ENCODE results near the gene MYH11. TPM values are rescaled to one million over a fixed set of nuclear protein-coding genes. Genes with fewer than 3 reads are reported as not detected.
"Not testable (repeated sequence)": the region's sequence is repeated elsewhere in the genome, so short reads cannot be mapped to it uniquely, and the experiment has no call there.

Gene MYH11
- total RNA-seq, 1 donor from 2014 or later = 102 TPM

GRCh38 chr16:15796885-15797284 lies 59.9 kb downstream of the MYH11 start:
- no peaks in the 10 kb centered on the region for H3K27me3 ChIP-seq (ENCODE audit: low read depth)
- H3K27ac ChIP-seq = no peak overlapping the region
- no peak for TF ChIP-seq CTCF (IDR thresholded peaks at IDR 0.05)
- peaks cover 7% of the 10 kb centered on the region for H3K9me3 ChIP-seq
- DNase-seq = no peak
- intact Hi-C loops (cut with DNase I) = no loop called here
- H3K36me3 ChIP-seq = no peaks in the 10 kb centered on the region
- H3K4me1 ChIP-seq = peaks cover 6% of the 10 kb centered on the region
- no peak overlapping the region for H3K4me3 ChIP-seq
- ATAC-seq = no peak

- Histone ChIP-seq H3K4me3 (no peak overlapping the region), H3K36me3 (no peaks in the 10 kb centered on the region), H3K27ac (no peak overlapping the region), H3K9me3 (peaks cover 7% of the 10 kb centered on the region), H3K27me3 (ENCODE audit: low read depth) (no peaks in the 10 kb centered on the region), H3K4me1 (peaks cover 6% of the 10 kb centered on the region)
- DNase-seq = no peak
- intact Hi-C loops (cut with DNase I) = no loop called here
- no peak for TF ChIP-seq CTCF (IDR thresholded peaks at IDR 0.05)
- no peak for ATAC-seq
Measured at GRCh38 chr16:15795615-15796014, 61.2 kb downstream of the MYH11 start.

- Histone ChIP-seq H3K9me3 (peaks cover 7% of the 10 kb centered on the region), H3K4me3 (no peak overlapping the region), H3K36me3 (no peaks in the 10 kb centered on the region), H3K27me3 (ENCODE audit: low read depth) (no peaks in the 10 kb centered on the region), H3K27ac (no peak overlapping the region), H3K4me1 (peaks cover 6% of the 10 kb centered on the region)
- TF ChIP-seq CTCF (IDR thresholded peaks at IDR 0.05) = no peak
- DNase-seq (no peak), ATAC-seq (no peak)
- intact Hi-C loops (cut with DNase I) = no loop called here
Measured at GRCh38 chr16:15792563-15792971, 64.3 kb downstream of the MYH11 start.

GRCh38 chr16:15790458-15790857 lies 66.4 kb downstream of the MYH11 start:
- no peak overlapping the region for H3K27ac ChIP-seq

GRCh38 chr16:15789816-15790215 lies 67.0 kb downstream of the MYH11 start:
- intact Hi-C loops (cut with DNase I); H3K27ac ChIP-seq; H3K36me3 ChIP-seq; DNase-seq; H3K4me1 ChIP-seq; H3K4me3 ChIP-seq; H3K27me3 ChIP-seq (ENCODE audit: low read depth); ATAC-seq; H3K9me3 ChIP-seq: not testable (repeated sequence)

More at GRCh38 chr16:15790458-15790857, 66.4 kb downstream of the MYH11 start:
- ATAC-seq = no peak
- intact Hi-C loops (cut with DNase I) = no loop called here
- peaks cover 6% of the 10 kb centered on the region for H3K4me1 ChIP-seq
- H3K27me3 ChIP-seq (ENCODE audit: low read depth) = no peaks in the 10 kb centered on the region
- H3K36me3 ChIP-seq = no peaks in the 10 kb centered on the region
- no peak for TF ChIP-seq CTCF (IDR thresholded peaks at IDR 0.05)
- no peak overlapping the region for H3K4me3 ChIP-seq
- H3K9me3 ChIP-seq = no peaks in the 10 kb centered on the region
- no peak for DNase-seq

- Histone ChIP-seq H3K36me3 (no peaks in the 10 kb centered on the region), H3K9me3 (no peaks in the 10 kb centered on the region), H3K4me3 (no peak overlapping the region), H3K27ac (no peak overlapping the region), H3K4me1 (no peaks in the 10 kb centered on the region), H3K27me3 (ENCODE audit: low read depth) (no peaks in the 10 kb centered on the region)
- intact Hi-C loops (cut with DNase I) = no loop called here
- ATAC-seq (no peak), DNase-seq (no peak)
- TF ChIP-seq CTCF (IDR thresholded peaks at IDR 0.05) = no peak
Measured at GRCh38 chr16:15788846-15789239, 68.0 kb downstream of the MYH11 start.
